Activated B cell treated with CpG ODN at 0.5 μM for 24 hours (primary cell): ENCODE data around the gene CORIN. TPM values are rescaled to one million over a fixed set of nuclear protein-coding genes. Genes with fewer than 3 reads are reported as not detected.

Experiments
- ATAC-seq: fragments of 200-7000 bp; cut with Tn5 transposase; one replicate; pipeline ENCODE4 v1.10.0; 2021; ENCODE audit warnings: low read depth, mild to moderate bottlenecking, moderate library complexity
- CTCF ChIA-PET: fragments of 350-600 bp; sonication (Branson Sonifier 250); formaldehyde crosslinking; loops from one replicate; lab custom pipeline; 2021; ENCODE audit warnings: antibody characterized with exemption; lab: Charles Lee
- POLR2A ChIA-PET: fragments of 350-600 bp; sonication (Branson Sonifier 250); formaldehyde crosslinking; loops from one replicate; lab custom pipeline; 2021; ENCODE audit warnings: antibody characterized with exemption; lab: Charles Lee
- DNase-seq: peaks from one replicate; pipeline ENCODE4 v3.0.0; 2022
- H3K27ac Mint-ChIP-seq: one replicate; pipeline ENCODE4 v1.8.0; 2020; ENCODE audit warnings: mixed read lengths
- H3K27me3 Mint-ChIP-seq: one replicate; pipeline ENCODE4 v1.8.0; 2021; ENCODE audit warnings: mixed read lengths
- H3K36me3 Mint-ChIP-seq: one replicate; pipeline ENCODE4 v1.8.0; 2021; ENCODE audit warnings: low read depth, mixed read lengths
- H3K4me1 Mint-ChIP-seq: one replicate; pipeline ENCODE4 v1.8.0; 2021; ENCODE audit warnings: mixed read lengths
- H3K4me3 Mint-ChIP-seq: one replicate; pipeline ENCODE4 v1.8.0; 2020; ENCODE audit warnings: mild to moderate bottlenecking, mixed read lengths
- H3K9me3 Mint-ChIP-seq: one replicate; pipeline ENCODE4 v1.8.0; 2020; ENCODE audit warnings: mixed read lengths
- CTCF ChIP-seq: fragments of 200-600 bp; IDR thresholded peaks from one replicate; pipeline ENCODE4 v1.8.0; 2022; ENCODE audit warnings: antibody characterized with exemption, mild to moderate bottlenecking
- intact Hi-C: fragments of 100-400 bp; cut with micrococcal nuclease; formaldehyde crosslinking; loops from one replicate; pipeline ENCODE4 v1.15.1; 2024
- total RNA-seq: library from RNA; stranded (reverse); gene quantifications from 2 replicates; pipeline ENCODE4 v1.2.3, GENCODE V29; 2022

The CORIN gene
- total RNA-seq, 1 donor from 2014 or later = not detected

- H3K4me3 Mint-ChIP-seq = no peak overlapping the region
- H3K27ac Mint-ChIP-seq = no peak overlapping the region
- ATAC-seq (no peak), DNase-seq (no peak)
- peaks cover 40% of the 10 kb centered on the region for H3K36me3 Mint-ChIP-seq
- intact Hi-C loops = no loop called here
- peaks cover 7% of the 10 kb centered on the region for H3K9me3 Mint-ChIP-seq
- ChIA-PET POLR2A (no interaction called here), CTCF (no interaction called here)
- no peaks in the 10 kb centered on the region for H3K4me1 Mint-ChIP-seq
- H3K27me3 Mint-ChIP-seq = no peaks in the 10 kb centered on the region
- TF ChIP-seq CTCF = no peak
These were observed 239.5 kb downstream of the CORIN start for GRCh38 chr4:47598320-47598719.

GRCh38 chr4:47597696-47598095 is 240.2 kb downstream of the CORIN start:
- H3K4me3 Mint-ChIP-seq = no peak overlapping the region
- intact Hi-C loops = no loop called here
- DNase-seq (no peak), ATAC-seq (no peak)
- POLR2A ChIA-PET = no interaction called here
- TF ChIP-seq CTCF = no peak
- no peaks in the 10 kb centered on the region for H3K4me1 Mint-ChIP-seq
- no peaks in the 10 kb centered on the region for H3K27me3 Mint-ChIP-seq
- CTCF ChIA-PET = no interaction called here
- no peak overlapping the region for H3K27ac Mint-ChIP-seq
- peaks cover 38% of the 10 kb centered on the region for H3K36me3 Mint-ChIP-seq
- peaks cover 3% of the 10 kb centered on the region for H3K9me3 Mint-ChIP-seq

GRCh38 chr4:47590325-47590724 is 247.5 kb downstream of the CORIN start:
- DNase-seq (no peak), ATAC-seq (no peak)
- TF ChIP-seq CTCF = no peak
- H3K27me3 Mint-ChIP-seq = no peaks in the 10 kb centered on the region
- H3K36me3 Mint-ChIP-seq = peaks cover 84% of the 10 kb centered on the region
- peaks cover 6% of the 10 kb centered on the region for H3K9me3 Mint-ChIP-seq
- CTCF ChIA-PET = no interaction called here
- intact Hi-C loops = no loop called here
- no peak overlapping the region for H3K4me3 Mint-ChIP-seq
- H3K4me1 Mint-ChIP-seq = no peaks in the 10 kb centered on the region
- H3K27ac Mint-ChIP-seq = no peak overlapping the region
- POLR2A ChIA-PET = no interaction called here

- ATAC-seq = no peak
These were observed 258.6 kb downstream of the CORIN start for GRCh38 chr4:47579235-47579634.

GRCh38 chr4:47577779-47578553 is 259.9 kb downstream of the CORIN start:
- ChIA-PET CTCF (no interaction called here), POLR2A (no interaction called here)
- DNase-seq = no peak
- intact Hi-C loops = no loop called here
- no peak for ATAC-seq
- no peaks in the 10 kb centered on the region for H3K27me3 Mint-ChIP-seq
- no peak for TF ChIP-seq CTCF
- peaks cover 85% of the 10 kb centered on the region for H3K36me3 Mint-ChIP-seq
- no peaks in the 10 kb centered on the region for H3K4me1 Mint-ChIP-seq
- no peak overlapping the region for H3K27ac Mint-ChIP-seq
- H3K4me3 Mint-ChIP-seq = no peak overlapping the region
- H3K9me3 Mint-ChIP-seq = no peaks in the 10 kb centered on the region

More at GRCh38 chr4:47579235-47579634, 258.6 kb downstream of the CORIN start:
- H3K9me3 Mint-ChIP-seq = no peaks in the 10 kb centered on the region
- no peak overlapping the region for H3K4me3 Mint-ChIP-seq
- no peak for DNase-seq
- no peak for TF ChIP-seq CTCF
- no peaks in the 10 kb centered on the region for H3K4me1 Mint-ChIP-seq
- H3K27me3 Mint-ChIP-seq = no peaks in the 10 kb centered on the region
- ChIA-PET POLR2A (no interaction called here), CTCF (no interaction called here)
- no peak overlapping the region for H3K27ac Mint-ChIP-seq
- peaks cover 80% of the 10 kb centered on the region for H3K36me3 Mint-ChIP-seq
- intact Hi-C loops = no loop called here
